Measurements from ENCODE around the gene SPRING1.
A peak's percentile ranks its signal among the peaks of the same experiment; 100 is the strongest.

Gene SPRING1

GRCh38 chr12:116708826-116709756, 28.8 kb downstream of the SPRING1 start (continued):
- TF ChIP-seq ZNF660 (tag by site-specific recombination; IDR thresholded peaks at IDR 0.05) (0 out of 2 replicates have a peak, but pooled peaks have one; percentile 12), ZNF677 (tag by site-specific recombination; IDR thresholded peaks at IDR 0.05) (peak; percentile 96), BCL6B (tag by site-specific recombination; IDR thresholded peaks at IDR 0.05) (no peak), PRDM2 (tag by site-specific recombination; IDR thresholded peaks at IDR 0.05; ENCODE audit: borderline replicate concordance) (no peak), WT1 (tag by site-specific recombination; IDR thresholded peaks at IDR 0.05) (peak; percentile 6; the same call in 1 of the 2 replicates), ZNF335 (tag by site-specific recombination; conservative IDR thresholded peaks at IDR 0.05) (no peak), ZNF416 (tag by site-specific recombination; IDR thresholded peaks at IDR 0.05) (no peak), MEIS1 (CRISPR knock-in tag; IDR thresholded peaks at IDR 0.05; ENCODE audit: borderline replicate concordance) (no peak), ZNF221 (tag by site-specific recombination; IDR thresholded peaks at IDR 0.05; ENCODE audit: borderline replicate concordance) (no peak), ZNF394 (tag by site-specific recombination; IDR thresholded peaks at IDR 0.05; ENCODE audit: borderline replicate concordance) (no peak), ZNF596 (tag by site-specific recombination; IDR thresholded peaks at IDR 0.05) (peak; percentile 13; the same call in 1 of the 2 replicates), ZBTB10 (tag by site-specific recombination; IDR thresholded peaks at IDR 0.05) (no peak), ZNF513 (tag by site-specific recombination; IDR thresholded peaks at IDR 0.05) (no peak), ZNF48 (tag by site-specific recombination; IDR thresholded peaks at IDR 0.05) (no peak), ZNF366 (tag by site-specific recombination; conservative IDR thresholded peaks at IDR 0.05) (peak; percentile 85), ZNF426 (tag by site-specific recombination; IDR thresholded peaks at IDR 0.05) (no peak), GLI4 (tag by site-specific recombination; IDR thresholded peaks at IDR 0.05) (no peak), ZIC2 (tag by site-specific recombination; IDR thresholded peaks at IDR 0.05) (no peak), PRDM1 (tag by site-specific recombination; IDR thresholded peaks at IDR 0.05) (peak; percentile 83), ZNF768 (tag by site-specific recombination; IDR thresholded peaks at IDR 0.05) (no peak), ZNF473 (tag by site-specific recombination; IDR thresholded peaks at IDR 0.05) (no peak), SALL2 (tag by site-specific recombination; IDR thresholded peaks at IDR 0.05; ENCODE audit: borderline replicate concordance) (no peak)
- TF ChIP-seq, protein P1, sequence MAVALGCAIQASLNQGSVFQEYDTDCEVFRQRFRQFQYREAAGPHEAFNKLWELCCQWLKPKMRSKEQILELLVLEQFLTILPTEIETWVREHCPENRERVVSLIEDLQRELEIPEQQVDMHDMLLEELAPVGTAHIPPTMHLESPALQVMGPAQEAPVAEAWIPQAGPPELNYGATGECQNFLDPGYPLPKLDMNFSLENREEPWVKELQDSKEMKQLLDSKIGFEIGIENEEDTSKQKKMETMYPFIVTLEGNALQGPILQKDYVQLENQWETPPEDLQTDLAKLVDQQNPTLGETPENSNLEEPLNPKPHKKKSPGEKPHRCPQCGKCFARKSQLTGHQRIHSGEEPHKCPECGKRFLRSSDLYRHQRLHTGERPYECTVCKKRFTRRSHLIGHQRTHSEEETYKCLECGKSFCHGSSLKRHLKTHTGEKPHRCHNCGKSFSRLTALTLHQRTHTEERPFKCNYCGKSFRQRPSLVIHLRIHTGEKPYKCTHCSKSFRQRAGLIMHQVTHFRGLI (tag by site-specific recombination; IDR thresholded peaks at IDR 0.05), result no peak
- TF ChIP-seq, protein P2, sequence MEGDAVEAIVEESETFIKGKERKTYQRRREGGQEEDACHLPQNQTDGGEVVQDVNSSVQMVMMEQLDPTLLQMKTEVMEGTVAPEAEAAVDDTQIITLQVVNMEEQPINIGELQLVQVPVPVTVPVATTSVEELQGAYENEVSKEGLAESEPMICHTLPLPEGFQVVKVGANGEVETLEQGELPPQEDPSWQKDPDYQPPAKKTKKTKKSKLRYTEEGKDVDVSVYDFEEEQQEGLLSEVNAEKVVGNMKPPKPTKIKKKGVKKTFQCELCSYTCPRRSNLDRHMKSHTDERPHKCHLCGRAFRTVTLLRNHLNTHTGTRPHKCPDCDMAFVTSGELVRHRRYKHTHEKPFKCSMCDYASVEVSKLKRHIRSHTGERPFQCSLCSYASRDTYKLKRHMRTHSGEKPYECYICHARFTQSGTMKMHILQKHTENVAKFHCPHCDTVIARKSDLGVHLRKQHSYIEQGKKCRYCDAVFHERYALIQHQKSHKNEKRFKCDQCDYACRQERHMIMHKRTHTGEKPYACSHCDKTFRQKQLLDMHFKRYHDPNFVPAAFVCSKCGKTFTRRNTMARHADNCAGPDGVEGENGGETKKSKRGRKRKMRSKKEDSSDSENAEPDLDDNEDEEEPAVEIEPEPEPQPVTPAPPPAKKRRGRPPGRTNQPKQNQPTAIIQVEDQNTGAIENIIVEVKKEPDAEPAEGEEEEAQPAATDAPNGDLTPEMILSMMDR (tag by site-specific recombination; IDR thresholded peaks at IDR 0.05), result peak; percentile 89
